Left renal cortex interstitium (tissue), 4 donors: ENCODE data around the gene CLDN4. TPM values are rescaled to one million over a fixed set of nuclear protein-coding genes. Genes with fewer than 3 reads are reported as not detected.
"Not testable (repeated sequence)": the region's sequence is repeated elsewhere in the genome, so short reads cannot be mapped to it uniquely, and the experiment has no call there.

Experiments used
- DNase-seq, 4 donors: peaks; one replicate each; pipeline ENCODE4 v3.0.0-alpha.2; 2013; ENCODE audit warnings: low read depth in 4 of 4, low spot score in 2 of 4, missing footprints in 1 of 4
- polyA plus RNA-seq, 4 donors: library from polyadenylated mRNA; unstranded; fragments of 120-200 nt; gene quantifications; one replicate each; pipeline ENCODE4 v1.2.1, GENCODE V29; 2013; ENCODE audit not compliant: insufficient read length in 4 of 4

Gene CLDN4
- polyA plus RNA-seq, result 100 to 1,000 TPM in 1 of 4 donors, 10 to 100 TPM in 3; 57.5 to 104 (median 96.4) TPM

GRCh38 chr7:73830681-73831583, at the start of gene CLDN4:
TSS of gene CLDN4 (plus strand) at chr7:73830996. CDS start at chr7:73831202, 206 bp downstream.
- no peak for DNase-seq

- DNase-seq, result no peak
Observed at GRCh38 chr7:73786588-73786987, 44.2 kb upstream of the CLDN4 start.

GRCh38 chr7:73787786-73788048, 43.1 kb upstream of the CLDN4 start:
- DNase-seq, result not testable (repeated sequence)

GRCh38 chr7:73789051-73789450, 41.7 kb upstream of the CLDN4 start:
- DNase-seq, result no peak

GRCh38 chr7:73791170-73791690, 39.6 kb upstream of the CLDN4 start:
- not testable (repeated sequence) for DNase-seq

GRCh38 chr7:73795188-73795587, 35.6 kb upstream of the CLDN4 start:
- DNase-seq, result not testable (repeated sequence)

GRCh38 chr7:73796656-73797055, 34.1 kb upstream of the CLDN4 start:
- DNase-seq, result not testable (repeated sequence)

GRCh38 chr7:73797176-73797575, 33.6 kb upstream of the CLDN4 start:
- DNase-seq, result not testable (repeated sequence)

GRCh38 chr7:73799282-73800141, 31.3 kb upstream of the CLDN4 start:
- no peak for DNase-seq

GRCh38 chr7:73801577-73801976, 29.2 kb upstream of the CLDN4 start:
- no peak for DNase-seq

- DNase-seq, result no peak
Observed at GRCh38 chr7:73802459-73802858, 28.3 kb upstream of the CLDN4 start.

GRCh38 chr7:73809467-73809951, 21.3 kb upstream of the CLDN4 start:
- DNase-seq, result no peak

GRCh38 chr7:73810998-73811360, 19.8 kb upstream of the CLDN4 start:
- DNase-seq, result no peak

- no peak for DNase-seq
Observed at GRCh38 chr7:73811760-73812168, 19.0 kb upstream of the CLDN4 start.

GRCh38 chr7:73812996-73813395, 17.8 kb upstream of the CLDN4 start:
- no peak for DNase-seq

- no peak for DNase-seq
Observed at GRCh38 chr7:73815436-73815835, 15.4 kb upstream of the CLDN4 start.

GRCh38 chr7:73817121-73817520, 13.7 kb upstream of the CLDN4 start:
- no peak for DNase-seq

GRCh38 chr7:73820013-73820412, 10.8 kb upstream of the CLDN4 start:
- DNase-seq, result no peak

GRCh38 chr7:73821597-73822285, 9.1 kb upstream of the CLDN4 start:
- not testable (repeated sequence) for DNase-seq

GRCh38 chr7:73822319-73823173, 8.2 kb upstream of the CLDN4 start:
- no peak for DNase-seq
